ENCODE results near the gene FOS.
"Not testable (repeated sequence)": the region's sequence is repeated elsewhere in the genome, so short reads cannot be mapped to it uniquely, and the experiment has no call there.

The FOS gene

GRCh38 chr14:75232597-75232996 is 46.0 kb upstream of the FOS start:
- no peaks in the 10 kb centered on the region for H3K27me3 ChIP-seq
- no peak overlapping the region for H3K4me3 ChIP-seq (ENCODE audit: low read depth in 1 of 2, low read length in 1 of 2)
- no peak for TF ChIP-seq CTCF (IDR thresholded peaks at IDR 0.05)
- H3K9me3 ChIP-seq: no peaks in the 10 kb centered on the region
- no peak overlapping the region for H3K27ac ChIP-seq
- H3K4me1 ChIP-seq (ENCODE audit: control insufficient read depth in 1 of 2, insufficient read depth in 1 of 2, low read depth in 1 of 2, low read length in 1 of 2): peaks cover 62 to 70% of the 10 kb centered on the region in 2 experiments
- no peaks in the 10 kb centered on the region for H3K36me3 ChIP-seq

GRCh38 chr14:75234173-75235115 is 44.2 kb upstream of the FOS start:
- Histone ChIP-seq H3K9me3 (no peaks in the 10 kb centered on the region), H3K36me3 (no peaks in the 10 kb centered on the region), H3K4me1 (ENCODE audit: control insufficient read depth in 1 of 2, insufficient read depth in 1 of 2, low read depth in 1 of 2, low read length in 1 of 2) (peaks cover 47 to 55% of the 10 kb centered on the region in 2 experiments), H3K27me3 (no peaks in the 10 kb centered on the region), H3K4me3 (ENCODE audit: low read depth in 1 of 2, low read length in 1 of 2) (peak overlapping the region in 1 of 2 experiments; percentile 14), H3K27ac (peak overlapping the region; percentile 82)
- TF ChIP-seq CTCF (IDR thresholded peaks at IDR 0.05): no peak

- H3K9me3 ChIP-seq, H3K36me3 ChIP-seq, H3K27me3 ChIP-seq: not testable (repeated sequence)
- Histone ChIP-seq H3K27ac (peak overlapping the region; percentile 82), H3K4me3 (ENCODE audit: low read depth in 1 of 2, low read length in 1 of 2) (peak overlapping the region in 1 of 2 experiments; percentile 14), H3K4me1 (ENCODE audit: control insufficient read depth in 1 of 2, insufficient read depth in 1 of 2, low read depth in 1 of 2, low read length in 1 of 2) (peaks cover 40 to 47% of the 10 kb centered on the region in 2 experiments)
Measured at GRCh38 chr14:75235198-75235597, 43.4 kb upstream of the FOS start.

GRCh38 chr14:75236467-75236866 is 42.2 kb upstream of the FOS start:
- no peaks in the 10 kb centered on the region for H3K27me3 ChIP-seq
- H3K4me3 ChIP-seq (ENCODE audit: low read depth in 1 of 2, low read length in 1 of 2): no peak overlapping the region
- H3K27ac ChIP-seq: peak overlapping the region; percentile 35
- no peaks in the 10 kb centered on the region for H3K36me3 ChIP-seq
- no peak for TF ChIP-seq CTCF (IDR thresholded peaks at IDR 0.05)
- peaks cover 27 to 34% of the 10 kb centered on the region in 2 experiments for H3K4me1 ChIP-seq (ENCODE audit: control insufficient read depth in 1 of 2, insufficient read depth in 1 of 2, low read depth in 1 of 2, low read length in 1 of 2)
- H3K9me3 ChIP-seq: no peaks in the 10 kb centered on the region

GRCh38 chr14:75236901-75237419 is 41.7 kb upstream of the FOS start:
- H3K36me3 ChIP-seq: no peaks in the 10 kb centered on the region
- no peaks in the 10 kb centered on the region for H3K9me3 ChIP-seq
- H3K4me1 ChIP-seq (ENCODE audit: control insufficient read depth in 1 of 2, insufficient read depth in 1 of 2, low read depth in 1 of 2, low read length in 1 of 2): peaks cover 24 to 32% of the 10 kb centered on the region in 2 experiments
- H3K27me3 ChIP-seq: no peaks in the 10 kb centered on the region
- no peak overlapping the region for H3K4me3 ChIP-seq (ENCODE audit: low read depth in 1 of 2, low read length in 1 of 2)
- peak overlapping the region; percentile 35 for H3K27ac ChIP-seq
- TF ChIP-seq CTCF (IDR thresholded peaks at IDR 0.05): no peak

Measured in neutrophil (primary cell).